ENCODE measurements around the gene PFKL.
"Not testable (repeated sequence)": the region's sequence is repeated elsewhere in the genome, so short reads cannot be mapped to it uniquely, and the experiment has no call there.

PFKL gene

GRCh38 chr21:44279354-44280260 is 20.2 kb upstream of the PFKL start:
- DNase-seq = no peak

GRCh38 chr21:44281801-44282200 is 18.1 kb upstream of the PFKL start:
- no peak for DNase-seq

GRCh38 chr21:44282370-44282769 is 17.5 kb upstream of the PFKL start:
- DNase-seq = no peak

- not testable (repeated sequence) for DNase-seq
Measured at GRCh38 chr21:44283211-44283785, 16.6 kb upstream of the PFKL start.

- no peak for DNase-seq
Measured at GRCh38 chr21:44283948-44284347, 15.9 kb upstream of the PFKL start.

GRCh38 chr21:44285138-44285992 is 14.5 kb upstream of the PFKL start, which contains the start of gene AIRE:
Gene AIRE, plus strand, starts transcription at chr21:44285876. Its CDS starts 131 bp downstream, at chr21:44286007.
- no peak for DNase-seq

- DNase-seq = no peak
Measured at GRCh38 chr21:44286086-44286715, 13.7 kb upstream of the PFKL start.

- DNase-seq = no peak
Measured at GRCh38 chr21:44286716-44287632, 12.9 kb upstream of the PFKL start.

- DNase-seq = no peak
Measured at GRCh38 chr21:44288251-44289110, 11.4 kb upstream of the PFKL start.

GRCh38 chr21:44289381-44290010 is 10.4 kb upstream of the PFKL start:
- DNase-seq = no peak

GRCh38 chr21:44290327-44291077 is 9.4 kb upstream of the PFKL start:
- no peak for DNase-seq

GRCh38 chr21:44291078-44291935 is 8.5 kb upstream of the PFKL start:
- DNase-seq = no peak

GRCh38 chr21:44291936-44292811 is 7.7 kb upstream of the PFKL start:
- no peak for DNase-seq

- DNase-seq = no peak
Measured at GRCh38 chr21:44292812-44293195, 7.0 kb upstream of the PFKL start.

GRCh38 chr21:44293551-44294231 is 6.2 kb upstream of the PFKL start:
- DNase-seq = no peak

- no peak for DNase-seq
Measured at GRCh38 chr21:44294391-44295162, 5.3 kb upstream of the PFKL start.
